ENCODE data around the gene LCE6A. TPM values are rescaled to one million over a fixed set of nuclear protein-coding genes. Genes with fewer than 3 reads are reported as not detected.

LCE6A gene
- total RNA-seq, 1 experiment from 2014 or later: not detected

DNA sequence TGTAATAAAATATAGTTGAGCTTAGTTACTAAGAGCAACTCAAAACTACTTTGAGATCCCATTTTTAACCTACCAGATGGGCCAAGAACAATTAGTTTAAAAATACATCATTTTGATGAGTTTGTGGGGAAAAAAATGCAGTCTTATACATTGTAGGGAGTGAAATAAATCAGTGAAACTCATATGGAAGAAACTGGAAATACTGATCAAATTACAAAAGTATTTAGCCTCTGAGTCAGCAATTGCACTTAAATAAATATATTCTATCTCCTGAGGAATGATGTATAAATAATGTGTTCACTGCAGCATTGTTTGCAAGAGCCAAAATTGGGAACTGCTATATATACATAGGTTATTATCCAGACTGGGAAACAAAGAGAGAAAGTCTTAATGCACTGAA, 30.8 kb downstream of the LCE6A start:
- DNase-seq (ENCODE audit: low read depth): no peak

DNA sequence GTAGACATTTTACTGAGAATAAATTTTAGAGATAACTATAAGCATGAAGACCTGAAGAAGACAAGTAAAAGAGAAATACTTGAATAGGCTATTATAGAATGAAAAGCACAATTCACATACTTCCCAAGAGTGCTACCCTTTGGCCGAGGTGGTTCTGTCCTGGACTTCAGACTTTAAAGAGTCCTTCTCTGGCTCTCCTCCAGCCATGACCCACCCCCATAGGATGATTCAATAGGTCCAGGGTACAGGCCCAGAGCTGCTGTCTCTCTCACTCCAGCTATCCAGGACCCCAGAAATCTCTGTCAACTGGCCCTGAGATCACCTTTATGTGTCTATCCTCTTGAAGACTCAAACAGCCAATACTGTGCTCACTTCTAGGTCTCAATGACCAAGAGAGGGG, 34.2 kb downstream of the LCE6A start:
- DNase-seq (ENCODE audit: low read depth): no peak

- DNase-seq (ENCODE audit: low read depth): no peak
These were observed 35.4 kb downstream of the LCE6A start, which contains the start of gene SMCP for GRCh38 chr1:152878042-152878441. Gene SMCP (plus strand): TSS chr1:152878322. CDS start chr1:152884423, 6,101 bp downstream.

DNA sequence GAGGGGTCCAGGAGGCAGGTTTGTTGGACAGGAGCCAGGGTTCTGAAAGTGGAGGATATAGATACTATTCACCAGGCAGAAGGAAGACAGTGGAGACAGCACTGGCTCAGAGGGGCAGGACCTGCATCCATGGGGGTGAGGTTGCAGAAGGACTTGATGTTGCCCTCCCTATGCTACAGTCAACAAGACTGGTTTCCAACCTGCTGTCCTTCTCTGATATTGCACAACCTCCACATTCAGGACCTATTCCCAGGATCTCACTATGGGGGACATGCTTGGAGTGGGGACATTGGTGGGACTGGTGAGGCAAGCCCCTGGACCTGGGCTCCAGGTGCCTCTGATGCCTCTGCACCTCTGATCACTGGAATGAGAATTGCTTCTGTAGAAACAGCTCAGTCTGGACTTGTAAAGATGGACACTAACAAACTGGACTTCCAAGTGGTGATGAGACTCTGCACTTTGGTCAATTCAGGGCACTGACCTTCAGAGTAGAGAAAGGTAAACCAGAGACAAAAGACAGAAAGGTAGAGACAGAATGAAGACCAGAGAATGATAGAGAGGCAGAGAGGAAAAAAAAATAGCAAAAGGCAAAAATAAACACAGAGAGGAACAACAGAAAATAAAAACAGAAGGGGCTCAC, 37.0 kb downstream of the LCE6A start:
- no peak for DNase-seq (ENCODE audit: low read depth)

- no peak for DNase-seq (ENCODE audit: low read depth)
These were observed 37.7 kb downstream of the LCE6A start for GRCh38 chr1:152880316-152880715.

GRCh38 chr1:152880907-152881306, 38.3 kb downstream of the LCE6A start:
- DNase-seq (ENCODE audit: low read depth): no peak

DNA sequence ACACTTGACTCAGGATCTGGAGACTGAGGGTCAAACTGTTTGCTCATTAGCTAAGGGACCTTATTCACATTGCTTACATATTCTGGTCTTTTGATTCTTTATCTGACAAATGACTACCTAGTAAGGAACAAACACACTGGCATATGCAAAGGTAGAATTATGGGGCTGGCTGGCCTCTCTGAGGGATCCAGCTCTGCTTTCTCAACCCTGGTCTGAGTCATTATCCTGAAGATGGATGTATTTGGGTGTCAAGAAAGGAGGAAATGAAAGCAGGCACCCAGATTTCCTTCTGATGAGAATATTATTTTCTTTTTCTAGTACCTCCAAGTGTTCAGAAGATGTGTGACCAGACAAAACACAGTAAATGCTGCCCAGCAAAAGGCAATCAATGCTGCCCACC, 41.4 kb downstream of the LCE6A start:
- no peak for DNase-seq (ENCODE audit: low read depth)

GRCh38 chr1:152884506-152884905, 41.9 kb downstream of the LCE6A start:
- no peak for DNase-seq (ENCODE audit: low read depth)

GRCh38 chr1:152884966-152885624, 42.4 kb downstream of the LCE6A start:
- peak; percentile 61 for DNase-seq (ENCODE audit: low read depth)

DNA sequence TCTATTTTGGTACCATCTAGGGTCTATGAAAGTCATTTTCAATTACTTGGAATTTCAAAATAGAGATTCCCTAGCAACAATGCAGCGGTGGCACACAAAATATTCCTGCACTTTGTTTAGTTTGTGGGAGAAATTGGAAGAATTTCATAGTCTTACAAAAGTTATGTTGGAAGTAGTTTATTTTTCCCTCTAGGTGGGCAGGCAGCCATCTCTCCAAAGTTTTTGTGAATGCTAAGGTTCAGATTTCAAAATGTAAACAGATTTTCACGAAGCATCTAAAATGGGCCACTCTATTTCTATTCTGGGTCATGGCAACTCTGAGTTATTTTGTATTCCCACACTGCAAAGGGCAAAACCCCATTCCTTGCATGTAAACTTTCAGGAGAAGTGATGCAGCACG, 43.4 kb downstream of the LCE6A start:
- no peak for DNase-seq (ENCODE audit: low read depth)

DNA sequence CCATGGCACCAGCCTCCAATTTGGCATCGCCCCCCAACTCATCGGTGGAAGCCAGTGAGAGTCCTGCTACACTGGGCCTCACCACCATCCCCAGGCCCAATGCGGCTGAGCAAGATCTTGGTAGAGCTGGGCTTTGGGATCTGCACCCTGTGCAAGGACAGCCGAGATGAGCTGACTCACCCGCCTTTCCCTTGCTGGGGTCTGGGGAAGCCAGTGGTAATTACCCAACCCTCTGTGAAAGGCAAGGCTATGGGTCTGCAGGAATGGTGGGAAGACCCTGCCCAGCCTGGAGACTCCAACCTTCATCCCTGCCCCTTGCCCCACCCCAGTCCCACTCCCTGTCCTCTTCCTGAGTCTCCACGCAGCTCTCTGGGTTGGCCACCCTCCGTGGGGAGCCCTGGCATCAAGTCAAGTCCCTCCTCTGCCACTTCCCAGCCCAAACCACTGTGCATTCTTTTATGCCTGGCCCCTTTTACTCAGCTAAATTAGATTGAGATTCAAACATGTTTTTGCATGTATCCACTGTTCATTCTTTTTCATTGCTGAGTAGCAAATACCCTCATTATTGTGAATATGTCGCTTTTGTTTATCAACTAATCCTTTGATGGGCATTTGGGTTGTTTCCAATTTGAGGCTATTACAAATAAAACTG, 44.2 kb downstream of the LCE6A start:
- peak; percentile 15 for DNase-seq (ENCODE audit: low read depth)

- DNase-seq (ENCODE audit: low read depth): no peak
These were observed 45.5 kb downstream of the LCE6A start for GRCh38 chr1:152888126-152888525.

Other genes starting within 250 kb of the LCE6A start
- not detected in 2 replicates for gene LCE3C, start 242.6 kb upstream of the LCE6A start, total RNA-seq (2014; rRNA removed; shearing (Covaris generic))
- gene LCE3B, start 229.0 kb upstream of the LCE6A start, total RNA-seq (2014; rRNA removed; shearing (Covaris generic)): not detected in 2 replicates
- gene LCE3A, start 219.8 kb upstream of the LCE6A start, total RNA-seq (2014; rRNA removed; shearing (Covaris generic)): not detected in 2 replicates
- gene LCE2D, start 179.5 kb upstream of the LCE6A start, total RNA-seq (2014; rRNA removed; shearing (Covaris generic)): not detected in 2 replicates
- not detected in 2 replicates for gene LCE2C, start 167.6 kb upstream of the LCE6A start, total RNA-seq (2014; rRNA removed; shearing (Covaris generic))
- gene LCE2B, start 156.7 kb upstream of the LCE6A start, total RNA-seq (2014; rRNA removed; shearing (Covaris generic)): not detected in 2 replicates
- not detected in 2 replicates for gene LCE2A, start 144.5 kb upstream of the LCE6A start, total RNA-seq (2014; rRNA removed; shearing (Covaris generic))
- not detected in 2 replicates for gene LCE4A, start 134.7 kb upstream of the LCE6A start, total RNA-seq (2014; rRNA removed; shearing (Covaris generic))
- gene KPRP, start 84.8 kb upstream of the LCE6A start, total RNA-seq (2014; rRNA removed; shearing (Covaris generic)): not detected in 2 replicates
- not detected in 2 replicates for gene LCE1F, start 67.7 kb upstream of the LCE6A start, total RNA-seq (2014; rRNA removed; shearing (Covaris generic))
- not detected in 2 replicates for gene LCE1E, start 56.6 kb upstream of the LCE6A start, total RNA-seq (2014; rRNA removed; shearing (Covaris generic))
- not detected in 2 replicates for gene LCE1D, start 46.1 kb upstream of the LCE6A start, total RNA-seq (2014; rRNA removed; shearing (Covaris generic))
- gene LCE1C, start 36.2 kb upstream of the LCE6A start, total RNA-seq (2014; rRNA removed; shearing (Covaris generic)): not detected in 2 replicates
- gene LCE1B, start 30.9 kb upstream of the LCE6A start, total RNA-seq (2014; rRNA removed; shearing (Covaris generic)): not detected in 2 replicates
- not detected in 2 replicates for gene LCE1A, start 15.4 kb upstream of the LCE6A start, total RNA-seq (2014; rRNA removed; shearing (Covaris generic))
- gene LCE7A, start 17.1 kb downstream of the LCE6A start, total RNA-seq (2014; rRNA removed; shearing (Covaris generic)): not detected in 2 replicates
- not detected in 2 replicates for gene SMCP, start 35.5 kb downstream of the LCE6A start, total RNA-seq (2014; rRNA removed; shearing (Covaris generic))
- not detected in 2 replicates for gene IVL, start 65.7 kb downstream of the LCE6A start, total RNA-seq (2014; rRNA removed; shearing (Covaris generic))
- not detected in 2 replicates for gene SPRR5, start 104.3 kb downstream of the LCE6A start, total RNA-seq (2014; rRNA removed; shearing (Covaris generic))
- gene SPRR4, start 127.8 kb downstream of the LCE6A start, total RNA-seq (2014; rRNA removed; shearing (Covaris generic)): not detected in 2 replicates
- not detected in 2 replicates for gene SPRR1A, start 141.2 kb downstream of the LCE6A start, total RNA-seq (2014; rRNA removed; shearing (Covaris generic))
- not detected in 2 replicates for gene SPRR3, start 158.9 kb downstream of the LCE6A start, total RNA-seq (2014; rRNA removed; shearing (Covaris generic))
- not detected in 2 replicates for gene SPRR1B, start 188.3 kb downstream of the LCE6A start, total RNA-seq (2014; rRNA removed; shearing (Covaris generic))
- not detected in 2 replicates for gene SPRR2D, start 198.3 kb downstream of the LCE6A start, total RNA-seq (2014; rRNA removed; shearing (Covaris generic))
- not detected in 2 replicates for gene SPRR2A, start 214.7 kb downstream of the LCE6A start, total RNA-seq (2014; rRNA removed; shearing (Covaris generic))
- not detected in 2 replicates for gene SPRR2B, start 228.8 kb downstream of the LCE6A start, total RNA-seq (2014; rRNA removed; shearing (Covaris generic))